Osteoblast (primary cell): ENCODE data around the gene ICA1L. TPM values are rescaled to one million over a fixed set of nuclear protein-coding genes. Genes with fewer than 3 reads are reported as not detected.

ENCODE experiments used
- DNase-seq: peaks from one replicate; pipeline ENCODE4 v3.0.0; 2011; ENCODE audit warnings: low spot score, mixed read lengths; ENCODE audit not compliant: insufficient read length; ENCODE audit errors: missing footprints
- H2AFZ ChIP-seq: 2 replicates; pipeline ENCODE4 v1.6.0; 2011; ENCODE audit warnings: mild to moderate bottlenecking, low read length
- H3K27ac ChIP-seq: 2 replicates; pipeline ENCODE4 v1.5.1; 2011; ENCODE audit warnings: mild to moderate bottlenecking, low read depth, low read length, moderate library complexity
- H3K27me3 ChIP-seq: 2 replicates; pipeline ENCODE4 v1.6.0; 2012; ENCODE audit warnings: mild to moderate bottlenecking, control low read depth, inconsistent platforms, low read length, moderate library complexity; ENCODE audit not compliant: insufficient read depth
- H3K36me3 ChIP-seq: 2 replicates; pipeline ENCODE4 v1.5.1; 2011; ENCODE audit warnings: mild to moderate bottlenecking, low read length, control low read depth, moderate library complexity; ENCODE audit not compliant: insufficient read depth
- H3K4me1 ChIP-seq: 2 replicates; pipeline ENCODE4 v1.5.1; 2011; ENCODE audit warnings: mild to moderate bottlenecking, low read length, control low read depth, moderate library complexity; ENCODE audit not compliant: insufficient read depth
- H3K4me2 ChIP-seq: 2 replicates; pipeline ENCODE4 v1.6.0; 2011; ENCODE audit warnings: mild to moderate bottlenecking, low read length; ENCODE audit not compliant: insufficient read depth
- H3K4me3 ChIP-seq: fragments of 200-600 bp; sonication (generic); 3 replicates; pipeline ENCODE4 v1.5.1; 2012; ENCODE audit warnings: mild to moderate bottlenecking, low read length, inconsistent platforms; ENCODE audit not compliant: insufficient read depth
- H3K79me2 ChIP-seq: 2 replicates; pipeline ENCODE4 v1.6.0; 2012; ENCODE audit warnings: mild to moderate bottlenecking, low read length, control low read depth, inconsistent platforms; ENCODE audit not compliant: insufficient read depth
- H3K9me3 ChIP-seq: 2 replicates; pipeline ENCODE4 v1.5.1; 2011; ENCODE audit warnings: low read depth, low read length, control low read depth
- H4K20me1 ChIP-seq: 2 replicates; pipeline ENCODE4 v1.6.0; 2012; ENCODE audit warnings: mild to moderate bottlenecking, low read length, control low read depth; ENCODE audit not compliant: insufficient read depth
- CTCF ChIP-seq: IDR thresholded peaks from 2 replicates; pipeline ENCODE4 v1.5.1; 2011; ENCODE audit warnings: mild to moderate bottlenecking, low read depth, low read length, moderate library complexity; ENCODE audit errors: extremely low read depth
- total RNA-seq: library from RNA; depleted of rRNA; stranded (reverse); fragments of >200 nt; gene quantifications from 2 replicates; pipeline ENCODE4 v1.2.3, GENCODE V29; 2012

The ICA1L gene
- total RNA-seq, 1 donor = 8.7 TPM

- H4K20me1 ChIP-seq = no peaks in the 10 kb centered on the region
- no peaks in the 10 kb centered on the region for H3K79me2 ChIP-seq
- no peak for TF ChIP-seq CTCF
- no peaks in the 10 kb centered on the region for H3K36me3 ChIP-seq
- no peaks in the 10 kb centered on the region for H3K4me1 ChIP-seq
- no peaks in the 10 kb centered on the region for H3K9me3 ChIP-seq
- H3K27me3 ChIP-seq = no peaks in the 10 kb centered on the region
- H3K4me3 ChIP-seq = no peak overlapping the region
- H3K4me2 ChIP-seq = no peak overlapping the region
- DNase-seq = no peak
- H2AFZ ChIP-seq = no peak overlapping the region
- H3K27ac ChIP-seq = no peak overlapping the region
Measured at GRCh38 chr2:202754936-202755335, 116.6 kb downstream of the ICA1L start.

GRCh38 chr2:202752071-202752470 is 119.5 kb downstream of the ICA1L start:
- H4K20me1 ChIP-seq = no peaks in the 10 kb centered on the region
- no peak overlapping the region for H3K4me2 ChIP-seq
- no peak overlapping the region for H3K27ac ChIP-seq
- no peak for DNase-seq
- H2AFZ ChIP-seq = no peak overlapping the region
- H3K36me3 ChIP-seq = no peaks in the 10 kb centered on the region
- no peak overlapping the region for H3K4me3 ChIP-seq
- TF ChIP-seq CTCF = no peak
- no peaks in the 10 kb centered on the region for H3K79me2 ChIP-seq
- no peaks in the 10 kb centered on the region for H3K27me3 ChIP-seq
- no peaks in the 10 kb centered on the region for H3K9me3 ChIP-seq
- H3K4me1 ChIP-seq = no peaks in the 10 kb centered on the region

- H3K4me2 ChIP-seq = no peak overlapping the region
- no peaks in the 10 kb centered on the region for H3K79me2 ChIP-seq
- H3K4me3 ChIP-seq = no peak overlapping the region
- no peaks in the 10 kb centered on the region for H3K27me3 ChIP-seq
- H2AFZ ChIP-seq = no peak overlapping the region
- no peaks in the 10 kb centered on the region for H3K9me3 ChIP-seq
- no peaks in the 10 kb centered on the region for H3K36me3 ChIP-seq
- H4K20me1 ChIP-seq = no peaks in the 10 kb centered on the region
- H3K4me1 ChIP-seq = no peaks in the 10 kb centered on the region
- no peak for TF ChIP-seq CTCF
- no peak for DNase-seq
- H3K27ac ChIP-seq = no peak overlapping the region
Measured at GRCh38 chr2:202750763-202751427, 120.7 kb downstream of the ICA1L start.

GRCh38 chr2:202749477-202749876 is 122.1 kb downstream of the ICA1L start:
- no peak for DNase-seq
- Histone ChIP-seq H3K79me2 (no peaks in the 10 kb centered on the region), H3K4me3 (no peak overlapping the region), H2AFZ (no peak overlapping the region), H3K36me3 (no peaks in the 10 kb centered on the region), H4K20me1 (no peaks in the 10 kb centered on the region), H3K4me2 (no peak overlapping the region), H3K27me3 (no peaks in the 10 kb centered on the region), H3K27ac (no peak overlapping the region), H3K4me1 (no peaks in the 10 kb centered on the region), H3K9me3 (no peaks in the 10 kb centered on the region)
- TF ChIP-seq CTCF = no peak
